Transverse colon (tissue), 4 donors: ENCODE data around the gene ST3GAL4.

ENCODE experiments used
- EP300 ChIP-seq: sonication (generic); formaldehyde crosslinking; IDR thresholded peaks from one replicate; pipeline ENCODE4 v1.6.1; 2017; ENCODE audit warnings: antibody characterized with exemption, low read depth
- POLR2A ChIP-seq: fragments of 450-650 bp; IDR thresholded peaks from one replicate; pipeline ENCODE4 v1.6.1; 2016; ENCODE audit warnings: antibody characterized with exemption, mild to moderate bottlenecking, moderate library complexity
- POLR2AphosphoS5 ChIP-seq, 3 donors: sonication (generic); formaldehyde crosslinking; IDR thresholded peaks; one replicate each; pipeline ENCODE4 v1.6.1; 2016; ENCODE audit warnings: antibody characterized with exemption in 3 of 3
- TF ChIP-seq, protein P1 (sequence below), 5 experiments: fragments of 200-600 bp in 3 of 5; fragments of 450-650 bp in 2 of 5; sonication (generic) in 3 of 5; IDR thresholded peaks; 1 replicate in 2 of 5; 2 replicates in 3 of 5; pipeline ENCODE4 v1.5.1; 2016 to 2017; ENCODE audit warnings: antibody characterized with exemption in 5 of 5, inconsistent platforms in 3 of 5, mild to moderate bottlenecking in 2 of 5, moderate library complexity in 1 of 5

DNA sequence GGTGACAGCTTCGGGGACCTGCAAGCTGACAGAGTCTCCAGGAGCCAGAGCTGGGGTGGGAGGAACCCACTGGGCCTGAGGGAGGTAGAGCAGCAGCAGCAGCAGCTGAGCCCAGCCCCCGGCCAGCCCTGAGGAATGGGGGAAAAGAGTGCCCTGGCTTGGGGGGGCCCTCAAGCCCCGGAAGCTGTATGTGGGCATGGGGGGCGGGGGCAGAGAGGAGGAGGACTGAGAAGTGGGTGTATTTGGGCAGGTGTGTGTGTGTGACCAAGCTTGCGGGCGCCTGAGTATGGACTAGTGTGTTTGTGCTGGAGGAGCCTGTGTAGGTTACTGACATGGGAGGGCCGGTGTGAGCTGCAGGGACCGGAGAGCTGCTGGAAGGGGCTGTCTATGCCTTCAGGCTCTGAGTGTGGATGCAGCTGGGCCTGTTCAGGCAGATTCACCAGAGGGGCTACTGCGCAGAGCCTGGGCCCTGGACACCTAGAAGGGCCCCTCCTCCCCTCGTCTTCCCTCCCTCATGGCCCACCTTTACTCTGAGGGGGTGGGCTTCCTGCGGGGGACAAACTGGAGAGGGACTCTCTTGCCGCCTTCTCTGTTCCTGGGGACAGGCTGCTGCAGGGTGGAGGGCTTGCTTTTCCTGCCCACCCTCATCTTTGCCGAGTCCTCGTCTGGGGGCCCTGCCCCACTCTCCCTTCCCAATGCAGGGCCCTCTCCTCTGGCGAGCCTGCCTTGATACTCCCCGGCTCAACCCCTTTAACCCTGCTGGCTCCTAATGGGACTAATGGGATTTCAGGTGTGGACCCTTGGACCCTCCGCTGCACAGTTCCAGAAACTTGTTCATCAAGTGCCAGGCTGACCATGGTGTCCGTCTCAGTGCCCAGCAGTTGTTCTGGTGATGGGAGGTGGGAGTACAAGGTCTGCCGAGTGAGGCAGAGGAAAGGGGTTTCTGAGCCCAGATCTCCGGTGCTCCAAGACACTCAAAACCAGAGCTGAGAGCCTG, 28.2 kb downstream of the ST3GAL4 start:
- TF ChIP-seq POLR2AphosphoS5 (IDR thresholded peaks at IDR 0.05) (no peak), EP300 (no peak), POLR2A (no peak)
- TF ChIP-seq, protein P1, sequence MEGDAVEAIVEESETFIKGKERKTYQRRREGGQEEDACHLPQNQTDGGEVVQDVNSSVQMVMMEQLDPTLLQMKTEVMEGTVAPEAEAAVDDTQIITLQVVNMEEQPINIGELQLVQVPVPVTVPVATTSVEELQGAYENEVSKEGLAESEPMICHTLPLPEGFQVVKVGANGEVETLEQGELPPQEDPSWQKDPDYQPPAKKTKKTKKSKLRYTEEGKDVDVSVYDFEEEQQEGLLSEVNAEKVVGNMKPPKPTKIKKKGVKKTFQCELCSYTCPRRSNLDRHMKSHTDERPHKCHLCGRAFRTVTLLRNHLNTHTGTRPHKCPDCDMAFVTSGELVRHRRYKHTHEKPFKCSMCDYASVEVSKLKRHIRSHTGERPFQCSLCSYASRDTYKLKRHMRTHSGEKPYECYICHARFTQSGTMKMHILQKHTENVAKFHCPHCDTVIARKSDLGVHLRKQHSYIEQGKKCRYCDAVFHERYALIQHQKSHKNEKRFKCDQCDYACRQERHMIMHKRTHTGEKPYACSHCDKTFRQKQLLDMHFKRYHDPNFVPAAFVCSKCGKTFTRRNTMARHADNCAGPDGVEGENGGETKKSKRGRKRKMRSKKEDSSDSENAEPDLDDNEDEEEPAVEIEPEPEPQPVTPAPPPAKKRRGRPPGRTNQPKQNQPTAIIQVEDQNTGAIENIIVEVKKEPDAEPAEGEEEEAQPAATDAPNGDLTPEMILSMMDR (IDR thresholded peaks at IDR 0.05): no peak
